Measurements from ENCODE around the gene CCDC88B. TPM values are rescaled to one million over a fixed set of nuclear protein-coding genes. Genes with fewer than 3 reads are reported as not detected.

CCDC88B gene
- total and polyA plus RNA-seq, 9 of the 15 experiments (the other 6 are each of a cell fraction or from before 2014, with no cell fraction given): 0.13 to 18.1 (median 7.9) TPM

- TF ChIP-seq TFAP4 (CRISPR knock-in tag; IDR thresholded peaks at IDR 0.05; ENCODE audit: borderline replicate concordance): peak; percentile 28; the same call in 1 of the 2 replicates
- no peak for TF ChIP-seq SRSF1 (IDR thresholded peaks at IDR 0.05; ENCODE audit: low read depth, low read length)
- TF ChIP-seq PBX2 (CRISPR knock-in tag; IDR thresholded peaks at IDR 0.05; ENCODE audit: low read depth): no peak
- TF ChIP-seq PBX2 (tag; conservative IDR thresholded peaks at IDR 0.05; ENCODE audit: low read depth): no peak
- TF ChIP-seq POLR3A (IDR thresholded peaks at IDR 0.05; ENCODE audit: borderline replicate concordance, extremely low read depth, insufficient read depth, insufficient read length): no peak
- TF ChIP-seq AFF1 (IDR thresholded peaks at IDR 0.05; ENCODE audit: low read depth in 1 of 2, partially characterized antibody in 2 of 2): no peak
These were observed 4.0 kb downstream of the CCDC88B start (continued) for GRCh38 chr11:64343767-64344559.
